HepG2 (cell line): ENCODE results near the gene ACAP2. TPM values are rescaled to one million over a fixed set of nuclear protein-coding genes. Genes with fewer than 3 reads are reported as not detected.

Source experiments
- CBX2 ChIP-seq, 2 experiments: fragments of 200-600 bp in 1 of 2; sonication (generic); formaldehyde crosslinking in 1 of 2; IDR thresholded peaks; 2 replicates each; pipeline versions ENCODE4 v1.7.0 to v1.8.1; 2018 to 2022; ENCODE audit warnings: low read depth in 2 of 2, low read length in 1 of 2, mild to moderate bottlenecking in 1 of 2, missing genetic modification reagents in 1 of 2
- DNMT1 ChIP-seq: sonication (generic); formaldehyde crosslinking; IDR thresholded peaks from 2 replicates; pipeline ENCODE4 v1.5.1; 2020; ENCODE audit warnings: mild to moderate bottlenecking, missing genetic modification reagents
- FOSL1 ChIP-seq: sonication (generic); formaldehyde crosslinking; IDR thresholded peaks from 2 replicates; pipeline ENCODE4 v1.9.0; 2021; ENCODE audit warnings: missing genetic modification reagents, borderline replicate concordance
- KAT2B ChIP-seq: fragments of 150-350 bp; IDR thresholded peaks from 2 replicates; pipeline ENCODE4 v1.6.1; 2014; ENCODE audit warnings: low read depth, low read length, borderline replicate concordance
- KDM5A ChIP-seq: fragments of 200-600 bp; sonication (generic); IDR thresholded peaks from 2 replicates; pipeline ENCODE4 v1.7.0; 2018; ENCODE audit warnings: antibody characterized with exemption, mild to moderate bottlenecking, low read length, borderline replicate concordance
- PAF1 ChIP-seq: IDR thresholded peaks from 2 replicates; pipeline ENCODE4 v1.6.1; 2016; ENCODE audit warnings: missing genetic modification reagents, missing compliant biosample characterization
- PBX3 ChIP-seq: sonication (generic); formaldehyde crosslinking; IDR thresholded peaks from 2 replicates; pipeline ENCODE4 v1.8.1; 2023; ENCODE audit warnings: missing genetic modification reagents, inconsistent platforms, borderline replicate concordance
- PCBP1 ChIP-seq: fragments of 200-400 bp; formaldehyde crosslinking; IDR thresholded peaks from 2 replicates; pipeline ENCODE4 v1.6.1; 2017; ENCODE audit warnings: mild to moderate bottlenecking, low read depth, low read length, borderline replicate concordance
- PPARG ChIP-seq: conservative IDR thresholded peaks from 2 replicates; pipeline ENCODE4 v1.6.1; 2016; ENCODE audit warnings: missing biosample characterization, missing genetic modification reagents
- TCF12 ChIP-seq, 2 experiments: fragments of 450-650 bp in 1 of 2; sonication (generic) in 1 of 2; formaldehyde crosslinking in 1 of 2; IDR thresholded peaks; 2 replicates each; pipeline versions ENCODE4 v1.6.1 to v1.8.0; 2017 to 2022; ENCODE audit warnings: antibody characterized with exemption in 1 of 2, mild to moderate bottlenecking in 1 of 2, missing genetic modification reagents in 1 of 2, moderate library complexity in 1 of 2
- ZMAT5 ChIP-seq: sonication (generic); formaldehyde crosslinking; IDR thresholded peaks from 2 replicates; pipeline ENCODE4 v1.5.0; 2020; ENCODE audit warnings: mild to moderate bottlenecking, low read depth, missing genetic modification reagents, borderline replicate concordance
- ZNF207 ChIP-seq: fragments of 450-650 bp; IDR thresholded peaks from 2 replicates; pipeline ENCODE4 v1.6.1; 2016; ENCODE audit warnings: antibody characterized with exemption, borderline replicate concordance
- ZNF224 ChIP-seq: sonication (generic); formaldehyde crosslinking; IDR thresholded peaks from 2 replicates; pipeline ENCODE4 v1.5.0; 2020; ENCODE audit warnings: mild to moderate bottlenecking, missing genetic modification reagents
- ZNF230 ChIP-seq: sonication (generic); formaldehyde crosslinking; IDR thresholded peaks from 2 replicates; pipeline ENCODE4 v1.4.0; 2020; ENCODE audit warnings: mild to moderate bottlenecking, missing genetic modification reagents
- ZNF256 ChIP-seq: sonication (generic); formaldehyde crosslinking; conservative IDR thresholded peaks from 2 replicates; pipeline ENCODE4 v1.4.0; 2020; ENCODE audit warnings: missing genetic modification reagents
- ZNF275 ChIP-seq: sonication (generic); formaldehyde crosslinking; IDR thresholded peaks from 2 replicates; pipeline ENCODE4 v1.8.0; 2022; ENCODE audit warnings: missing genetic modification reagents, mild to moderate bottlenecking, inconsistent platforms, borderline replicate concordance
- ZNF557 ChIP-seq: sonication (generic); formaldehyde crosslinking; IDR thresholded peaks from 2 replicates; pipeline ENCODE4 v1.4.0; 2020; ENCODE audit warnings: missing genetic modification reagents
- ZNF572 ChIP-seq: sonication (generic); formaldehyde crosslinking; IDR thresholded peaks from 2 replicates; pipeline ENCODE4 v1.5.1; 2020; ENCODE audit warnings: mild to moderate bottlenecking, missing genetic modification reagents
- ZNF75D ChIP-seq: sonication (generic); formaldehyde crosslinking; IDR thresholded peaks from 2 replicates; pipeline ENCODE4 v1.8.1; 2023; ENCODE audit warnings: missing genetic modification reagents, mild to moderate bottlenecking, borderline replicate concordance
- ZNF788 ChIP-seq: sonication (generic); formaldehyde crosslinking; IDR thresholded peaks from 2 replicates; pipeline ENCODE4 v1.5.0; 2020; ENCODE audit warnings: mild to moderate bottlenecking, missing genetic modification reagents, borderline replicate concordance
- polyA plus RNA-seq, 8 experiments: library from polyadenylated mRNA; depleted of rRNA in 3 of 8; stranded (reverse) in 7 of 8; unstranded in 1 of 8; fragments of >200 nt; fragmentation: Illumina TruSeq in 4 of 8; extraction: Trizol in 4 of 8; gene quantifications; 2 replicates each; pipeline versions ENCODE4 v1.2.1 to v1.2.3, GENCODE V29; 2011 to 2016; ENCODE audit warnings: low read depth in 4 of 8, missing spikeins in 1 of 8, mixed read lengths in 1 of 8; ENCODE audit not compliant: insufficient read depth in 1 of 8
- total RNA-seq, 5 experiments: library from RNA; depleted of rRNA; stranded (reverse); fragments of >200 nt; fragmentation: Illumina TruSeq; extraction: Trizol; gene quantifications; 2 replicates each; pipeline ENCODE4 v1.2.3, GENCODE V29; 2016; ENCODE audit warnings: low read depth in 1 of 5

Gene ACAP2
- total and polyA plus RNA-seq, 2 of the 13 experiments (the other 11 are each of a cell fraction or from before 2014, with no cell fraction given), result 7.3 to 23.9 TPM

GRCh38 chr3:195270079-195270816 lies 172.6 kb downstream of the ACAP2 start (continued):
- TF ChIP-seq ZNF788 (CRISPR knock-in tag), result 0 out of 2 replicates have a peak, but pooled peaks have one; percentile 55
- TF ChIP-seq DNMT1 (CRISPR knock-in tag), result 0 out of 2 replicates have a peak, but pooled peaks have one; percentile 9
- TF ChIP-seq CBX2 (IDR thresholded peaks at IDR 0.05; ENCODE audit: low read depth, low read length), result no peak
- no peak for TF ChIP-seq CBX2 (CRISPR knock-in tag; IDR thresholded peaks at IDR 0.05; ENCODE audit: low read depth)
- TF ChIP-seq PCBP1, result no peak
- no peak for TF ChIP-seq ZNF572
- no peak; the same call in none of the 2 replicates for TF ChIP-seq ZNF230 (CRISPR knock-in tag)
- TF ChIP-seq PBX3 (CRISPR knock-in tag), result no peak
- no peak for TF ChIP-seq ZNF207
- no peak for TF ChIP-seq KAT2B
- TF ChIP-seq ZNF557 (CRISPR knock-in tag), result peak; percentile 67; the same call in 1 of the 2 replicates
- no peak for TF ChIP-seq ZNF275 (CRISPR knock-in tag)
- no peak for TF ChIP-seq ZNF75D (CRISPR knock-in tag)
- no peak for TF ChIP-seq PAF1
- no peak for TF ChIP-seq ZMAT5 (CRISPR knock-in tag)
- 0 out of 2 replicates have a peak, but pooled peaks have one; percentile 38 for TF ChIP-seq ZNF224 (CRISPR knock-in tag)
- TF ChIP-seq ZNF256 (CRISPR knock-in tag), result 0 out of 2 replicates have a peak, but pooled peaks have one; percentile 51
- TF ChIP-seq PPARG, result no peak
- TF ChIP-seq TCF12 (IDR thresholded peaks at IDR 0.05), result no peak
- TF ChIP-seq TCF12 (CRISPR knock-in tag; IDR thresholded peaks at IDR 0.05), result no peak
- TF ChIP-seq FOSL1, result peak; percentile 52; the same call in 1 of the 2 replicates
- TF ChIP-seq KDM5A, result no peak
